Tibial artery (tissue), 4 donors: ENCODE data around the gene LCN12.

Experiments used
- DNase-seq, 2 donors: peaks; one replicate each; pipeline ENCODE4 v3.0.0-alpha.2; 2019
- H3K27ac ChIP-seq, 2 donors: fragments of 200-600 bp; sonication (generic) in 1 of 2; 1 replicate in 1 of 2; 2 replicates in 1 of 2; pipeline ENCODE4 v1.5.1; 2018 to 2019; ENCODE audit warnings: mild to moderate bottlenecking in 1 of 2
- H3K27me3 ChIP-seq, 2 donors: fragments of 200-600 bp; sonication (generic) in 1 of 2; one replicate each; pipeline versions ENCODE4 v1.5.1 to v1.6.0; 2016 to 2019
- H3K36me3 ChIP-seq, 3 donors: fragments of 200-600 bp; sonication (generic) in 2 of 3; one replicate each; pipeline ENCODE4 v1.5.1; 2016 to 2019; ENCODE audit warnings: mild to moderate bottlenecking in 2 of 3
- H3K4me1 ChIP-seq, 4 donors: fragments of 200-600 bp; sonication (generic) in 2 of 4; 1 replicate in 3 of 4; 2 replicates in 1 of 4; pipeline ENCODE4 v1.5.1; 2016 to 2019
- H3K4me3 ChIP-seq, 2 donors: fragments of 200-600 bp; sonication (generic) in 1 of 2; 1 replicate in 1 of 2; 2 replicates in 1 of 2; pipeline ENCODE4 v1.5.1; 2018 to 2019; ENCODE audit warnings: mild to moderate bottlenecking in 2 of 2
- H3K9me3 ChIP-seq, 3 donors: fragments of 200-600 bp; sonication (generic) in 1 of 3; one replicate each; pipeline ENCODE4 v1.5.1; 2016 to 2019
- intact Hi-C: fragments of 100-400 bp; cut with DNase I; formaldehyde crosslinking; loops from one replicate; pipeline ENCODE4 v1.15.0; 2023; ENCODE audit warnings: low total_unique reads
- TF ChIP-seq, protein P1 (sequence below), 2 experiments: fragments of 200-600 bp in 1 of 2; fragments of 450-650 bp in 1 of 2; IDR thresholded peaks; one replicate each; pipeline ENCODE4 v1.5.1; 2017 to 2019; ENCODE audit warnings: antibody characterized with exemption in 2 of 2, mild to moderate bottlenecking in 1 of 2, moderate library complexity in 1 of 2

Gene LCN12

DNA sequence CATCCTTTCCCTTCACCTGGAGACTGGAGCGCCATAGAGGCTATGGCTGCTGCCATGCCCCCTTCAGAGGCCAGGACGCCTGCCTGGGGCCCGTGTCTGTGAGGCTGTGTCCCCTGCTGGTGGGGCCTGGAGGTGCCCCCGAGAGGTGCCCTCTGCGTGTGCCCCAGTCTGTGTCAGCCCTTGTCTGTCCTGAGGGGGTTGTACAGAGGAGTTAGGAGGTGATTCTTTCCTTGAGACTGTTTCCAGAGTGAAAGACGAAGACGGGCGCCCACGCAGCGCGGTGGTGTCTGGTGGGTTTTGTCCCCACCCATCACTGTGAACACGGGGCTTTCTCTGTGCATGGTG lies 41.2 kb upstream of the LCN12 start:
- no peak overlapping the region for H3K27ac ChIP-seq
- no peaks in the 10 kb centered on the region for H3K9me3 ChIP-seq
- H3K4me1 ChIP-seq = no peaks in the 10 kb centered on the region
- H3K36me3 ChIP-seq = peaks cover 8 to 80% (median 46%) of the 10 kb centered on the region in 3 donors
- TF ChIP-seq, protein P1, sequence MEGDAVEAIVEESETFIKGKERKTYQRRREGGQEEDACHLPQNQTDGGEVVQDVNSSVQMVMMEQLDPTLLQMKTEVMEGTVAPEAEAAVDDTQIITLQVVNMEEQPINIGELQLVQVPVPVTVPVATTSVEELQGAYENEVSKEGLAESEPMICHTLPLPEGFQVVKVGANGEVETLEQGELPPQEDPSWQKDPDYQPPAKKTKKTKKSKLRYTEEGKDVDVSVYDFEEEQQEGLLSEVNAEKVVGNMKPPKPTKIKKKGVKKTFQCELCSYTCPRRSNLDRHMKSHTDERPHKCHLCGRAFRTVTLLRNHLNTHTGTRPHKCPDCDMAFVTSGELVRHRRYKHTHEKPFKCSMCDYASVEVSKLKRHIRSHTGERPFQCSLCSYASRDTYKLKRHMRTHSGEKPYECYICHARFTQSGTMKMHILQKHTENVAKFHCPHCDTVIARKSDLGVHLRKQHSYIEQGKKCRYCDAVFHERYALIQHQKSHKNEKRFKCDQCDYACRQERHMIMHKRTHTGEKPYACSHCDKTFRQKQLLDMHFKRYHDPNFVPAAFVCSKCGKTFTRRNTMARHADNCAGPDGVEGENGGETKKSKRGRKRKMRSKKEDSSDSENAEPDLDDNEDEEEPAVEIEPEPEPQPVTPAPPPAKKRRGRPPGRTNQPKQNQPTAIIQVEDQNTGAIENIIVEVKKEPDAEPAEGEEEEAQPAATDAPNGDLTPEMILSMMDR (IDR thresholded peaks at IDR 0.05) = no peak
- no peak for DNase-seq
- H3K4me3 ChIP-seq = no peak overlapping the region
- intact Hi-C loops = no loop called here
- H3K27me3 ChIP-seq = no peaks in the 10 kb centered on the region

DNA sequence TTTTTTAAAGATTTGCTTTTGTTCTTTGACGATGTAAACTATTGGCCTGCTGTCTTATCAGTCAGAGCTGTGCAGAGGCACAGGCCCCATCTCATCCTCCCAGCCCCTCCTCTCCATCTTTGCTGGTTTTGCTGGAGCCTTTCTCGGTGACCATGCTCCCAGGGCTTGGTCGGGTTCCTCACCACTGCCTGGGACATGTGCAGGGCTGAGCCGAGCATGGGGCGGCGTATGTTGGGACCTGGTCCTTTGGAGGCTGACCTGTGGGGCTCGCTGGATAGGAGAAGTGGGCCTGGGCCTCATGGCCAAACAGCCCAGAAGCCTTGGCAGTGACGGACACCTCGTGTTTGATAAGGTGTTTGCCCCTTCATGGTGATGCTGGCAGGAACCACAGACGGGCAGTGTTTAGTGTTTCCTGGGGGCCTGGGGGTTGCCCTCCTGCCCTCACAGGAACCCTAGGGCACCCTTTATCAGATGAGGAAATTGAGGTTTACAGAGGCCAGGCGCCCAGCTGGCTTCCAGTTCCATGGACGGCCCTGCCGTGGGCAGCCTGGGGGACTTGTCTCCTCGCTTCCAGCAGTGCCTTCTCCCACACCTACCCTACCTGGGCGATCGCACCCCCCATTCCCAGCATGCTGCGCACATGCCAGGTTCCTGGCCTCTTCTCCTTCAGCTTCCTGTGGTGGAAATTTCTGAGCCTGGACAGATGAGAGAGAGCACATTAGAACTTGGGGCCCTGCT lies 38.2 kb upstream of the LCN12 start:
- intact Hi-C loops = no loop called here

DNA sequence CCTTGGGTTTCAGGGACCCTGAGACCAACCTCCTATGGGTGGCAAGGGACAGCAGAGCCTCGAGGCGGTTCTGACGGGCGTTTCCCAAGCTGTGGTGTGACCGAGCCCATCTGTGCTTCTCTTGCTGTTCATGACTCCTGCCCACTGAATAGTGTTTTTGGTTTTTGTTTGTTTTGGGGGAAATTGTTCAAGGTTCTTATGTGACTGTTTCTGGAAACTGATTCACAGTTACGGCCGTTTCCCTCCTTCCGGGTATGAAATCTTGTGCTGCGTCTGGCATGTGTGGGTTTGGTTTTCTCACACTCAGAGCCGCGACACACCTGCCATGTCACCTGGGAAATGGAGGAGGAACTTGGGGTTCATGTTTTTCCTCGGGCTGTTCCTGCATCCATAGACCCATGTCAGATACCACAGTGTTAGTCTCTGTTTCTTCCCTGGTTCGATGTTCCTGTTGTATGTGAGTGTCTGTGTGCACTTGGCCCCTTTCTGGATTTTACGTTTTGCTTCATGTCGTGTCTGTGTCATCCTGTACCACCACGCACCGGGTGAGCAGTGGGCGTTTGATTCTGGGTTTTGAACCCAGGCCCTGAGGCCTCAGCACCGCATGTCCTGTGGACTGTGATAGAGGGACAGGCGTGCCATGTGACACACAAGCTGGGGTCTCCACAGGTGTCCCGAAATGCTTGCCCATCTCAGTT lies 36.3 kb upstream of the LCN12 start:
- H3K27ac ChIP-seq = no peak overlapping the region
- H3K27me3 ChIP-seq = no peaks in the 10 kb centered on the region
- TF ChIP-seq, protein P1 (IDR thresholded peaks at IDR 0.05) = no peak
- no peak overlapping the region for H3K4me3 ChIP-seq
- peaks cover 7 to 78% (median 40%) of the 10 kb centered on the region in 3 donors for H3K36me3 ChIP-seq
- no peaks in the 10 kb centered on the region for H3K9me3 ChIP-seq
- DNase-seq = no peak
- no peaks in the 10 kb centered on the region for H3K4me1 ChIP-seq
- intact Hi-C loops = no loop called here

More for the DNA sequence above, 38.2 kb upstream of the LCN12 start:
- Histone ChIP-seq H3K36me3 (peaks cover 0 to 82% (median 50%) of the 10 kb centered on the region in 3 donors), H3K27me3 (no peaks in the 10 kb centered on the region), H3K27ac (no peak overlapping the region), H3K4me1 (no peaks in the 10 kb centered on the region), H3K9me3 (no peaks in the 10 kb centered on the region), H3K4me3 (no peak overlapping the region)
- TF ChIP-seq, protein P1 (IDR thresholded peaks at IDR 0.05) = no peak
- no peak for DNase-seq

DNA sequence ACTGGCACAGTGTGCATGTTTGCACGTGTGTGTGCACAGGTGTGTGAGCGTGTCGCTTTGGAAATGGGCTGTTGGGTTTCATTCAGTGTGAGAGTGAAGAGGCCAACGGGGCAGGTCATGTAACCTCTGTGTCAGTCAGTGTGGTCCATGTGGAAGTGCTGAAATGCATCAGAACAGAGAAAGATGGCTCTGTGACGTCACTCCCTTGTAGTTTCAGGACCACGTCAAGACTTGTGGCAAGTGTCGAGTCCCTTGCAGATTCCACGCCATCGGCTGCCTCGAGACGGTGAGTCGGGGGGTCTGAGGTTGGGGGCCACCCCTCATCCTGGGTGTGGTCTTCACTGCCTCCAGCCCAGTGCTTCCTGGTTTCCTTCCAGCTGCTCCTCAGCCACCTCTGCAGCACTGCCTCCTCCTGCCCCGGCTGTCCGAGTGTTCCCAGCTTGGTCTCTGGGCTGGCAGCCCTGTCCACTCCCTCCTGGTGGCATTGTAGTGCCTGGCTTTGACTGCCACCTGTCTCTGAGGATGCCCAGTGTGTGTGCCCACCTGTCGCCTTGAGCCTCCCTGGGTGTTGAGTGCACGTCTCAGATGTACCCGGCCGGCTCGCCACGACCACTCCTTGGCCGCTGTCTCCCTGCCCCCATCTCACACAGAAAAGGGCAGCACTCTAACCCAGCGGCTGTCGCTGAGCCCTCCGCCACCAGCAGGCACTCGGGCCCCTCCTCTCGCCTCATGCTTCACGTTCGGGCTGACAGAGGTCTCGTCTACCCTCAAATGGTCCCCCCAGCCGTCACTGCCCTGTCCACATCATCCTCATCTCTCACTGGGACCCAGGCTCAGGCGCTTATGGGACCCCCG lies 35.5 kb upstream of the LCN12 start:
- no peak overlapping the region for H3K27ac ChIP-seq
- H3K4me3 ChIP-seq = no peak overlapping the region
- H3K27me3 ChIP-seq = no peaks in the 10 kb centered on the region
- H3K4me1 ChIP-seq = peaks cover 0 to 7% (median 5%) of the 10 kb centered on the region in 4 donors
- TF ChIP-seq, protein P1 (IDR thresholded peaks at IDR 0.05) = no peak
- H3K36me3 ChIP-seq = peaks cover 7 to 82% (median 44%) of the 10 kb centered on the region in 3 donors
- H3K9me3 ChIP-seq = no peaks in the 10 kb centered on the region
- no peak for DNase-seq
- intact Hi-C loops = no loop called here

DNA sequence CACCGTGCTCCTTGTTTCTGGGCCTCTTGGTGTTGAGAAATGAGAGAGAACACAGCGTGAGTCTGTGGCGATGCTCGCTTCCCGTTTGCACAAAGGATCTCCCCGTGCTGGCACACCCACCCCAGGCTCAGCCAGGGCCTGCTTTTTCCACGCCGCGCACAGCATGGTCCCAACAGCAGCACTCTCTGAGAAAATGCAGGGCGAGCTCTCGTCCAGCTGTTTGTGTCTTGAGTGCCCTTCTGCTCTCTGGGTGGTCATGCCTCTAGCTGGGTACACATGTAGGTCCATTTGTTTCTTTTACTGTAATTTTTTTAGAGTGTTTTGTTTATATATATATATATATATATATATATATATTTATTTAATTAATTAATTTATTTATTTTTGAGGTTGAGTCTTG lies 34.2 kb upstream of the LCN12 start:
- no peak overlapping the region for H3K4me3 ChIP-seq
- no peaks in the 10 kb centered on the region for H3K9me3 ChIP-seq
- peaks cover 0 to 20% (median 16%) of the 10 kb centered on the region in 4 donors for H3K4me1 ChIP-seq
- intact Hi-C loops = no loop called here
- no peak for DNase-seq
- peaks cover 7 to 74% (median 44%) of the 10 kb centered on the region in 3 donors for H3K36me3 ChIP-seq
- no peak overlapping the region for H3K27ac ChIP-seq
- H3K27me3 ChIP-seq = no peaks in the 10 kb centered on the region
- TF ChIP-seq, protein P1 (IDR thresholded peaks at IDR 0.05) = no peak
